HL-60/S4 treated with retinoic acid at 250 ng/mL for 4 days and 3 days (cell line): ENCODE results near the gene JSRP1.
"Not testable (repeated sequence)": the region's sequence is repeated elsewhere in the genome, so short reads cannot be mapped to it uniquely, and the experiment has no call there.

Experiments
- in situ Hi-C: fragments of 300-500 bp; cut with MboI; formaldehyde crosslinking; loops from 2 replicates; pipeline ENCODE4 v1.7.0; 2022; ENCODE audit warnings: low sequenced_read_pairs

The JSRP1 gene

GRCh38 chr19:2282862-2283237 lies 26.6 kb upstream of the JSRP1 start:
- in situ Hi-C loops, result no loop called here

- in situ Hi-C loops, result no loop called here
These were observed 26.0 kb upstream of the JSRP1 start, which contains the start of gene PEAK3 for GRCh38 chr19:2282062-2282861. Gene PEAK3 (minus strand): TSS chr19:2282175. CDS start chr19:2280931, 1,244 bp downstream.

DNA sequence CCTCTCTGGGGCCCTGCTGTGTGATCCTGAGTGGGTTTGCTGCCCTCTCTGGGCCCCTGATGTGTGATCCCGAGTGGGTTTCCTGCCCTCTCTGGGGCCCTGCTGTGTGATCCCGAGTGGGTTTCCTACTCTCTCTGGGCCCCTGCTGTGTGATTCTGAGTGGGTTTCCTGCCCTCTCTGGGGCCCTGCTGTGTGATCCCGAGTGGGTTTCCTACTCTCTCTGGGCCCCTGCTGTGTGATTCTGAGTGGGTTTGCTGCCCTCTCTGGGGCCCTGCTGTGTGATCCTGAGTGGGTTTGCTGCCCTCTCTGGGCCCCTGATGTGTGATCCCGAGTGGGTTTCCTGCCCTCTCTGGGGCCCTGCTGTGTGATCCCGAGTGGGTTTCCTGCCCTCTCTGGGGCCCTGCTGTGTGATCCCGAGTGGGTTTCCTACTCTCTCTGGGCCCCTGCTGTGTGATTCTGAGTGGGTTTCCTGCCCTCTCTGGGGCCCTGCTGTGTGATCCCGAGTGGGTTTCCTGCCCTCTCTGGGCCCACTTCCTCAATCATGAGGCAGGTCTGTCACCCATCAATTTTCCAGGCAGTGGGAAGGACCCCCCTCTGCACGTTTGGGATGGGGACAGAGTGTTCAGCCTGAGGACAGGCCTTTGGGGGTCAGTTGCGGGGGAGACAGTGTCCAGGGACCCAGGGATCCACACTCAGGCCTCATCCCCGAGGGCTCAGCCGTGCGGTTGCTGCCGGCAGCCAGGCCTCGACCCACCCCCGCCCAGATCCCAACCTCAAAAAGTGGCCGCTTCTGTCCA lies 25.2 kb upstream of the JSRP1 start:
- in situ Hi-C loops, result not testable (repeated sequence)

DNA sequence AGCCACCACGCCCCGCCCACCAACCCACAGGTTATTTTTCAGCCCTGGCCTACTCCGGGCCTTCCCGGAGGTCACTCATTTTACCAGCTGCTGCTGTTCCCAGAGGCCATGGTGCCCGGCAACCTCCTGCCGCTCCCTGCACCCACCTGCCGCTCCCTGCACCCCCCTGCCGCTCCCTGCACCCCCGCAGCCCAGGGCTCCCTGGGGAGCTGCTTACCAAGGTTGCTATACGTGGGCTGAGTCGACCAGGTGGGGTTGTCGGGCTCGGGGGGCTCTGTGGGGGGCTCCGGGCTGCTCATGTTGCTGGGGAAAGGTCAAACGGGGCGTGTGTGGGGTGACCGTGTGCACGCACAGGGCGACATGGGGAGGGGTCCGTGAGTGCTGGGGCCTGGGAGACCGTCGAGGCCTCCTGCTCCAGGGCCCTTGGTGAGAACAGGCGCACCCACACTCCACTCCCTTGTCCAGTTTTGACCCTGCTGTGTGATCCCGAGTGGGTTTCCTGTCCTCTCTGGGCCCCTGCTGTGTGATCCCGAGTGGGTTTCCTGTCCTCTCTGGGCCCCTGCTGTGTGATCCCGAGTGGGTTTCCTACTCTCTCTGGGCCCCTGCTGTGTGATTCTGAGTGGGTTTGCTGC lies 24.5 kb upstream of the JSRP1 start:
- in situ Hi-C loops, result no loop called here

GRCh38 chr19:2278459-2279158 lies 22.4 kb upstream of the JSRP1 start:
- in situ Hi-C loops, result no loop called here

GRCh38 chr19:2277138-2277537 lies 20.9 kb upstream of the JSRP1 start:
- in situ Hi-C loops, result no loop called here

- in situ Hi-C loops, result no loop called here
These were observed 20.3 kb upstream of the JSRP1 start for GRCh38 chr19:2276429-2276986.

DNA sequence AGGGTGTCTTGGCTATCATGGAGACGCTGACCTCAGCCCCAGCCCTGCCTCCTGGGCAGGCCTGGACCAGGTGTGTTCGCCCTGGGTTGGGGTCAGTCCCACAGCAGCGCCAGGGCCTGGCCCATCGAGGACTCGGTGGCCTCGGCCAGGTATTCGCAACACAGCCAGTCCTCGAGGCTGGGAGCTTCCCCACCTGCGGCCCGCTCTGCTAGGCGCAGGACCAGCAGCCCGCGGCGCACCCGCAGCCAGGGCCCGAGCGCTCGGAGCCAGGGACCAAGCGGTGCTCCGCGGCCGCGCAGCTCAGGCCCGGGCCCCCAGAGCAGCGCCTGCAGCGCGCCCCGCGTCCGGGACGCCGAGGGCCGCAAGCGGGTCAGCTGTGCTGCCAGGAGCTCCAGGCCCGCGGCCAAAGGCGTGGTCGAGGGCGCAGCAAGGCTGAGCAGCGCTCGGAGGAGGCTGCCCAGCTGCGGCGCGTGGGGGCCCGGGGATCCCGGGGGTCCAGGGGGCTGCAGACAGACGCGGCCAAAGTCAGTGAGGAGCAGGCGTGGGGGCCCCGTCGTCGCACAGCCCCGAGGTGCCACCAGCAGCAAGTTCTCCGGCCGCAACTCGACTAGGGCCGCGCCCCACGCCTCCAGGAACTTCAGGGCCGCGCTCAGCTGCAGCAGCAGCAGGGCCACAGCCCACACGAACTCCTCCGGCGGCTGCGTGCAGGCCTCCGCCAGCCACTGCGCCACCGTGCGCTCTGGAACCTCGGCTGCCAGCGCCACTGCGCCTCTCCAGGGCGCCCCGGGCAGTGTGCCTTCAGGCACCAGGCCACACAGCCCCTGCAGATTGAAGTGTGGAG lies 19.6 kb upstream of the JSRP1 start:
- in situ Hi-C loops, result no loop called here

- in situ Hi-C loops, result no loop called here
These were observed 18.8 kb upstream of the JSRP1 start for GRCh38 chr19:2274931-2275535.

DNA sequence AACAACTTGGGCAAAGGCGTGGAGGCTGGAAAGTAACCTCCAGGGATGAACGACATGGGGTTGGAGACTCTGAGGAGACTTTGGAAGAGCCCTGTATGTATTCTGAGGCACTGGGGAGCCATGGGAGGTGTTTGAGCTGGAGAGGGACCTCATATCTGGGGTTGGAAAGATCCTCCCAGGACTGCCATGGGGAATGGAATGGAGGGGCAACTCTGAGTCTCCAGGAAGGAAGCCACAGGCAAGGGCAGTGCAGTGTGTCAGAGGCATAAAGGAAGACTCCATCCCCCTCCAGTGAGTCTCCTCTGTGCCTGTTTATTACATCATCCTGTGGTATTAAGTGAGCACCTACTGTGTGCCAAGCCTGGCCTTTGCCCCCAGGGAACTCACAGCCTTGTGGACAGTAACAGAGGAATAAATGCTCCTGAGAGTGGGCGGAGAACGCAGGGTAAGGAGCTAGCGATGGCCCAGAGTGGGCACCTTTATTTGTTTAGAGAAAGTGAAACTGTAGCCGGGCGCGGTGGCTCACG lies 18.0 kb upstream of the JSRP1 start:
- in situ Hi-C loops, result no loop called here

DNA sequence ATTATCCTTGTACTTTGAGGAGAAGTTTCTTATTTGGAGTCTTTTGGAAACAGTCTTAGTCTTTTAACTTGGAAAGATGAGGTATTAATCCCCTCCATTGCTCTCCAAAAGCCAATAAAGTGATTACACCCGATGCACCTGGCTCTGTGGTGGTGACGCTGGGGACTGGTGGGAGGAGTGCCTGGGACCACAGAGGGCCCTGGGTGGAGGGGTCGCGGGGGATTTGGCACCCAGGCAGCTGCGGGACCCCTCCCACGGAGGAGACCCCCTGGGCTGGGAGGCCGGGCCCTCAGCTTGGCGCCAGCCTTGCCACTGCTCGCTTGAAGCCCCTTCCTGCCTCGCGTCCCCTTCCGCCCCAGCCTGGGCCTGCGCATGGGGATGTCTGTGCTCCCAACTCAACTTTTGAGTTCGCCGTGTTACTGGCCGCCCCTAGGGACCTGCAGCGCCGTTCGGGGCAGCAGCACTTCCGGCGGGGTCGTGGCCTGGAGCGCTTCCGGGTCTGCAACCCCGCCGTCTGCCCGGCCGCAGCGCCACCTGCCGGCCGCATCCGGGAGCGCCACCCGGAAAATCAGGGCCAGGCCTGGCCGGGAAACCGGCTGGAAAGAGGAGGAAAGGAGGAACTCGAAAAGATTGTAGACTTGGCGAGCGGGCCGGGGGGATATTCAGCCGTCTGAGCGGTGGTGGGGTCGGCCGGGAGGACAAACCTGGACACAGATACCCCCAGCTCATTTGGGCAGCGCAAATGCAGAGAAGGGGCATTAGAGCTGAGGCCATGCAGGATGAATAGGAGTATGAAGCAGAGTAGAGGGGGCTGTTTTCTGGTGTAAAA lies 17.4 kb upstream of the JSRP1 start:
- in situ Hi-C loops, result no loop called here

- in situ Hi-C loops, result no loop called here
These were observed 15.3 kb upstream of the JSRP1 start for GRCh38 chr19:2271234-2272103.

GRCh38 chr19:2270423-2271233 lies 14.4 kb upstream of the JSRP1 start:
- in situ Hi-C loops, result no loop called here

DNA sequence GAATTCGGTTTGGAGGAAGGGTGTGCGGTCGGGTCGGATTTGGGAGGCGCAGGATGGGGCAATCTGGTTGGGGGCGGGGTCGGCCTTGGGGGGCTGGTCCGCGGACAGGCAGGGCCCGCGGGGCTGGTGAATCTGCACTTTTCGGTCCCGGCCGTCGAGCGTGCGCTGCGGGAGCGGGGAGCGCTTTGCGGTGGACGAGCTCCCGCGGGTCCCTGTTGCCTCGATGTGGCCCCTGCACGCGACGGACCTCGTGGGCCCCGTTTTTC lies 13.9 kb upstream of the JSRP1 start:
- in situ Hi-C loops, result no loop called here

GRCh38 chr19:2269244-2270156 lies 13.3 kb upstream of the JSRP1 start:
- in situ Hi-C loops, result no loop called here

DNA sequence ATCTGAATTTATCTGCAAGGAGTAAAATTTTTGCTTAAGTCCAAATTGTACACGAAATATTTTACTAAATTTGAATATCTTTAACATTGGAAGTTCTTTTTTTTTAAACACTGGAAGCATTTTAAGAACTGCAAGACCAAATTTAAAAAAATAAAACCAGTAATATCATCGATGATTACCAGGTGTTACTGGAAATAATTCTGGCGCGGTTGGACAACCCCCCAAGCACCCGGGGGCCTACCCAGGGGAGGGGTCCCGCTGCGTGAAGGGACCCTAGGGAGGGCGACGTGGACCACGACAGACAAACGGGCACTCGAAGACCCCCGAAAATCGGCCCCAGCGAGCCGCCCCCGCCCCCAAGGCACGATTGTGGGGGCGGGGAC lies 12.6 kb upstream of the JSRP1 start:
- in situ Hi-C loops, result no loop called here
